ENCODE data around the gene MARCHF2.
"Not testable (repeated sequence)": the region's sequence is repeated elsewhere in the genome, so short reads cannot be mapped to it uniquely, and the experiment has no call there.

DNA sequence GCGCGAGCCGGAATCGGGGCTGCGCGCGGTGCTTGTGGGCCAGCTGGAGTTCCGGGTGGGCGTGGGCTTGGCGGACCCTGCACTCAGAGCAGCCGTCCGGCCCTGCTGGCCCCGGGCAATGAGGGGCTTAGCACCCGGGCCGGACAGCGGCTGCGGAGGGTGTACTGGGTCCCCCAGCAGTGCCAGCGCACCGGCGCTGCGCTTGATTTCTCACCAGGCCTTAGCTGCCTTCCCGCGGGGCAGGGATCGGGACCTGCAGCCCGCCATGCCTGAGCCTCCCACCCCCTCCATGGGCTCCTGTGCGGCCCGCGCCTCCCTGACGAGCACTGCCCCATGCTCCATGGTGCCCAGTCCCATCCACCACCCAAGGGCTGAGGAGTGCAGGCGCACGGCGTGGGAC is 37.3 kb upstream of the MARCHF2 start:
- TF ChIP-seq, protein P1, sequence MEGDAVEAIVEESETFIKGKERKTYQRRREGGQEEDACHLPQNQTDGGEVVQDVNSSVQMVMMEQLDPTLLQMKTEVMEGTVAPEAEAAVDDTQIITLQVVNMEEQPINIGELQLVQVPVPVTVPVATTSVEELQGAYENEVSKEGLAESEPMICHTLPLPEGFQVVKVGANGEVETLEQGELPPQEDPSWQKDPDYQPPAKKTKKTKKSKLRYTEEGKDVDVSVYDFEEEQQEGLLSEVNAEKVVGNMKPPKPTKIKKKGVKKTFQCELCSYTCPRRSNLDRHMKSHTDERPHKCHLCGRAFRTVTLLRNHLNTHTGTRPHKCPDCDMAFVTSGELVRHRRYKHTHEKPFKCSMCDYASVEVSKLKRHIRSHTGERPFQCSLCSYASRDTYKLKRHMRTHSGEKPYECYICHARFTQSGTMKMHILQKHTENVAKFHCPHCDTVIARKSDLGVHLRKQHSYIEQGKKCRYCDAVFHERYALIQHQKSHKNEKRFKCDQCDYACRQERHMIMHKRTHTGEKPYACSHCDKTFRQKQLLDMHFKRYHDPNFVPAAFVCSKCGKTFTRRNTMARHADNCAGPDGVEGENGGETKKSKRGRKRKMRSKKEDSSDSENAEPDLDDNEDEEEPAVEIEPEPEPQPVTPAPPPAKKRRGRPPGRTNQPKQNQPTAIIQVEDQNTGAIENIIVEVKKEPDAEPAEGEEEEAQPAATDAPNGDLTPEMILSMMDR (IDR thresholded peaks at IDR 0.05), result not testable (repeated sequence)
- TF ChIP-seq POLR2A (IDR thresholded peaks at IDR 0.05), result not testable (repeated sequence)
